ENCODE measurements around the gene KIF6. TPM values are rescaled to one million over a fixed set of nuclear protein-coding genes. Genes with fewer than 3 reads are reported as not detected.

The KIF6 gene
- total and polyA plus RNA-seq, 4 donors: 1.1 to 7.8 (median 4.5) TPM

DNA sequence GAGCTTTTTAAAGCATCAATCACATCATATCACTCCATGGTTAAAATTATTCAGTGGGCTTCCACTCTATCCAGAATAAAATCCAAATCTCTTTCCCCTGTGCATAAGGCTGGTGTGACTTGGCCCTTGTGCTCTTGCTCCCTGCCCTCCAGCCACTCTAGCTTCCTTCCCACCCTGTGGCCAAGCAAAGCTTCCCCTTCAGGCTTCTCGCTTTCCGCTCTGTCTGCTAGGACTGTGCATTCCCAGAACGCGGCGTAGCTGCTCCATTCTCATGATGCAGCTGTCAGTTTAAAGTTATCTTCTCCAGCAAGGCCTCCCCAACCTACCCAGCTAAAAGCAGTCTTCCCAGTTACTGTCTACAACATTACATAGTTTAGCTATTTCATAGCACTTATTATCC lies 383.3 kb downstream of the KIF6 start:
- Histone ChIP-seq H3K4me3 (no peak overlapping the region), H3K9me3 (ENCODE audit: control insufficient read depth in 4 of 4, insufficient read depth in 3 of 4, low read length in 3 of 4) (no peaks in the 10 kb centered on the region), H3K36me3 (ENCODE audit: control insufficient read depth in 4 of 4, insufficient read depth in 4 of 4, low read length in 4 of 4) (no peaks in the 10 kb centered on the region), H3K27ac (ENCODE audit: low read depth in 1 of 2, low read length in 1 of 2) (peak overlapping the region in 1 of 2 donors; percentile 49), H3K4me1 (ENCODE audit: control insufficient read depth in 5 of 5, insufficient read depth in 5 of 5, low read length in 5 of 5) (peaks cover 0 to 71% (median 26%) of the 10 kb centered on the region in 5 donors), H3K27me3 (ENCODE audit: control insufficient read depth in 3 of 3, insufficient read depth in 3 of 3, low read length in 2 of 3) (no peaks in the 10 kb centered on the region), H3K9ac (ENCODE audit: insufficient read depth in 1 of 2, low read length in 2 of 2) (no peak overlapping the region)
- ATAC-seq (ENCODE audit: insufficient read depth, low FRiP score): no peak
- 36 to 69% methylated on average over 5 of the region's 5 CpGs for WGBS, 2 donors
- TF ChIP-seq CTCF (IDR thresholded peaks at IDR 0.05; ENCODE audit: control extremely low read depth, extremely low read depth): no peak
- no peak for DNase-seq

DNA sequence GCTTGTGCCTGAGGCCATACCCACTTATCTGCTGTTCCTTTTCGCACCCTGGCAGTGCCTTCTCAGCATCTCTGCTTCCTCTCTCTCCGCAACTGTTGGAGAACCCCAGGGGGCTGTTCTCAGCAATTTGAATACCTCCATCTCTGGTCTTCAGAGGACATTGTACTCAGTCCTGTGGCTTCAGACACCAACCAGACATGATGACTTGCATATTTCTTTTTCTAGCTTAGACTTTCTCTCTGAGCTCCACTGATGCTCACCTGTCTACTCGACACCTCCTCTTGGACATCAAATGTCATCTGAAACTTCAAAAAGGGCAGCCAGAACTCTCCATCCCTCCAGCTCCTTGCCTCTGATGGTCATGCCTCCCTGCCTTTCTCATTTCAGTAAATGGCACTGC lies 383.9 kb downstream of the KIF6 start:
- ATAC-seq (ENCODE audit: insufficient read depth, low FRiP score) (no peak), DNase-seq (no peak)
- 80 to 82% methylated on average over 3 of the region's 3 CpGs for WGBS, 2 donors
- H3K9me3 ChIP-seq (ENCODE audit: control insufficient read depth in 4 of 4, insufficient read depth in 3 of 4, low read length in 3 of 4): no peaks in the 10 kb centered on the region
- peaks cover 0 to 71% (median 28%) of the 10 kb centered on the region in 5 donors for H3K4me1 ChIP-seq (ENCODE audit: control insufficient read depth in 5 of 5, insufficient read depth in 5 of 5, low read length in 5 of 5)
- no peak overlapping the region for H3K4me3 ChIP-seq
- TF ChIP-seq CTCF (IDR thresholded peaks at IDR 0.05; ENCODE audit: control extremely low read depth, extremely low read depth): no peak
- no peak overlapping the region for H3K27ac ChIP-seq (ENCODE audit: low read depth in 1 of 2, low read length in 1 of 2)
- H3K36me3 ChIP-seq (ENCODE audit: control insufficient read depth in 4 of 4, insufficient read depth in 4 of 4, low read length in 4 of 4): no peaks in the 10 kb centered on the region
- no peaks in the 10 kb centered on the region for H3K27me3 ChIP-seq (ENCODE audit: control insufficient read depth in 3 of 3, insufficient read depth in 3 of 3, low read length in 2 of 3)
- no peak overlapping the region for H3K9ac ChIP-seq (ENCODE audit: insufficient read depth in 1 of 2, low read length in 2 of 2)

DNA sequence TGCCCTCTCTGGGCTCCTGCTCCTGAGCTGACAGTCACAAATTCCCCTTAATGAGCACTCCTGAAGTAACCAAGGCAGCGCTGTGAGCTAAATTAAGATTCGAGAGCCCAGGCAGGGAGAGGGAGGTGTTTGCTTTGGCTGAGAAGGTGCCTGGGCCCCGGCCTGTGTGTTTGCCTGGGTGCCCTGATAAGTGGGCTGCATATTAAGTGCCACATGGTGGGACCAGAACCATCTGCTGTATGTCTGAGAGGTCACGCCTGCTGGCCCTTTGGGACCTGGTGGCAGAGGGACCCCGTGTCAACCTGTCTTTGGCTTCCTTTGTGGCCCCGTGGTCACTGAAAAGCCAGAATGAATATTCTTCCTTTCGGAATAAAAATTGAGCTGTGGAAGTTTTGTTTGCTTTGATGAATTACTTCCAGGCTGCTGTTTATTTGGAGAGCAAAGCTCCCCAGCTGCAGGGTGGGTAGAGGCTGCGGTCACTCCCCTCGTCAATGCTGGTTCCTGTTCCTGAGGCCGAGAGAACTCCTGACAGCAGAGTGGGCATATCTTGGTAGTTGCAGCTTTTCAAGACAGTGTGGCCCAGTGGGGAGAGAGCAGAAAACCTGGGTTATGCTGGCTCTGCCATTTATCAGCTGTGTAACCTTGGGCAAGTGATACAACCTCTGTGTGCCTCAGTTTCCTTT lies 385.2 kb downstream of the KIF6 start:
- peak; percentile 7 for ATAC-seq (ENCODE audit: insufficient read depth, low FRiP score)
- Histone ChIP-seq H3K36me3 (ENCODE audit: control insufficient read depth in 4 of 4, insufficient read depth in 4 of 4, low read length in 4 of 4) (no peaks in the 10 kb centered on the region), H3K9me3 (ENCODE audit: control insufficient read depth in 4 of 4, insufficient read depth in 3 of 4, low read length in 3 of 4) (no peaks in the 10 kb centered on the region), H3K27ac (ENCODE audit: low read depth in 1 of 2, low read length in 1 of 2) (peak overlapping the region in 1 of 2 donors; percentile 58), H3K27me3 (ENCODE audit: control insufficient read depth in 3 of 3, insufficient read depth in 3 of 3, low read length in 2 of 3) (no peaks in the 10 kb centered on the region), H3K4me1 (ENCODE audit: control insufficient read depth in 5 of 5, insufficient read depth in 5 of 5, low read length in 5 of 5) (peaks cover 0 to 64% (median 29%) of the 10 kb centered on the region in 5 donors), H3K9ac (ENCODE audit: insufficient read depth in 1 of 2, low read length in 2 of 2) (peak overlapping the region in 1 of 2 donors; percentile 48), H3K4me3 (no peak overlapping the region)
- no peak for TF ChIP-seq CTCF (IDR thresholded peaks at IDR 0.05; ENCODE audit: control extremely low read depth, extremely low read depth)
- DNase-seq: peak; percentile 50 to 76 (median 61)
- WGBS, 2 donors: 19 to 20% methylated on average over 10 of the region's 10 CpGs

Data from lung (tissue), 12 donors.